H54 (cell line): ENCODE measurements around the gene AUTS2.
"Not testable (repeated sequence)": the region's sequence is repeated elsewhere in the genome, so short reads cannot be mapped to it uniquely, and the experiment has no call there.

Experiments used
- DNase-seq: peaks from one replicate; pipeline ENCODE4 v3.0.0; 2011; ENCODE audit warnings: low spot score, mixed read lengths; ENCODE audit not compliant: insufficient read length
- FAIRE-seq: peaks from 3 replicates; lab custom pipeline; 2011; peaks lifted over from hg19 to GRCh38; lab: Jason Lieb, UNC
- POLR2A ChIP-seq: IDR thresholded peaks from 2 replicates; pipeline ENCODE4 v1.6.1; 2011; ENCODE audit warnings: low read depth, mild to moderate bottlenecking, low read length

Gene AUTS2

GRCh38 chr7:70720191-70720873 is 1122.1 kb downstream of the AUTS2 start:
- DNase-seq = no peak
- no peak for FAIRE-seq
- no peak for TF ChIP-seq POLR2A

DNA sequence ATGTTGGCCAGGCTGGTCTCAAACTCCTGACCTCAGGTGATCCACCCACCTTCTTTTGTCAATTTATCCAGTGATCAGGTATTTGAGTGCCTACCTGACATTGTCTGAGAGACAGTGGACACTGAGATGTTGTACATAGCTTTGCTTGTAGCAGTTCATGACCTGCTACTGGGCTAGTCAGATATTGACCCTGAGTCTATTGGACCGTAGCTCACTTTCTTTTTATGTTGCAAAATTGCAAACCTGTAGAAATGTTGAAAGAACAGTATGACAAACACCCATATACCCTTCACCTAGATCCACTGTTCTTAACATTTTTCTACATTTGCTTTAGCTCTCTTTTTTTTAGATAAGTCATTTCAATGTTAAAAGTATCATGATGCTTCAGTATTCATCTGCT is 1123.2 kb downstream of the AUTS2 start:
- FAIRE-seq (no peak), DNase-seq (no peak)
- no peak for TF ChIP-seq POLR2A

- no peak for FAIRE-seq
- no peak for DNase-seq
- TF ChIP-seq POLR2A = no peak
Measured at GRCh38 chr7:70723339-70723738, 1125.1 kb downstream of the AUTS2 start.

DNA sequence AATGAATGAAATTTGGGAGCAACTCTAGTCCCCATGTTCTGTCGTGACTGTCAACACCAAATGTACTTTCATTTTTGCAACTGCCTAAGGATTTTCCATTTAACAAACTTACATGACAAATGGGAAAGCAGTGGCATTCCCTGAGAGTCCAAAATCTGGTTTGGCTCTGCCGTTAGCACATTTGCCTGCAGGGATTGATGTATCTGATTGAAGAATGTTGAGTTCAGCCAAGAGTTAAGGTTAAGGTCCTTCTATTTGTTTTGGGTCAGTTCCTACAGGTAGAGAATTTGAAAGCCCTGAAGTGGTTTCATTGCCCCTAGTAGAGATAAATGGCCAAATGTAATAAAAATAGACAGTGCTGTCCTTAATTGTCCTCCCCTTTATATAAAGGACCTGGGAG is 1127.2 kb downstream of the AUTS2 start:
- TF ChIP-seq POLR2A = no peak
- FAIRE-seq = no peak
- DNase-seq = no peak

GRCh38 chr7:70726294-70726693 is 1128.0 kb downstream of the AUTS2 start:
- no peak for TF ChIP-seq POLR2A
- no peak for FAIRE-seq

DNA sequence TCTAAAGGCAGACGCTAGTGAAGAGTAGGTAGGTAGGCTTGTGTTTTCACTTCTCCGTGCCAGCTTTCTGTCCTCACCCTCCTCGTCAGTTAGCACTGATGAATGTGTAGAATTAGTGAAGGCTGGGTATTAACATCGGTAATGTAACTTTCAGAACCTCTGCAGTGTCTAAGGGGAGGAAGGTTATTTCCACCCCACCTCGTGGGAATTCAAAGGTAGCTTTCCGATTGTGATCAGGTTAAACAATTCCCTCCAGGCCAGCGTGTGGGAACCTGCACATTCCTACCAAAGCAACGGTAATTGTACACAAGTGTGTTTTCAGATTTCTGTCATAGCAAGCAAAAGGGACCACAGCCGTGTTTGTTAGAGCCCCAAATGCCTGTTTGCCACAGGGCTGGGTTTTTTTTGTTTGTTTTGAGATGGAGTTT is 1128.7 kb downstream of the AUTS2 start:
- DNase-seq (no peak), FAIRE-seq (no peak)
- TF ChIP-seq POLR2A = no peak

More at GRCh38 chr7:70726294-70726693, 1128.0 kb downstream of the AUTS2 start:
- DNase-seq = no peak

DNA sequence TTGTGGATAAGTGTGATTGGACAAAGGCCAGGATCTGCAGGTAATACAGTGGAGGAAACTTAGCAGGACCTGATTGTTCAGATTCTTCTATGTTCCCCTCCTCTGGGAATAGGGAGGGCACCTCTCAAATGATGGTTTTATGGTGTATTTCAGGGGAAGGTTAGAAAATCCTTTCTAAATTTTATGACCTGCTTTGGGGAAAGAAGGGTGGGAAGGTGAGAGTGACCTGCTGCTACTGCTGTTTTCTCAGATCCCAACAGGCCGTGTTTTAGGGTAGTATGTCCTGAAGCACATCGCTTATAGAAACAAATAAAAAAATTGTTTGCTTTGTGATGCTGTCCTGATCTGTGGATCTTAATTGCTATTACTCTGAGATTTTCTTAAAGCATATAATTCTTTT is 1129.6 kb downstream of the AUTS2 start:
- DNase-seq (no peak), FAIRE-seq (no peak)
- no peak for TF ChIP-seq POLR2A

GRCh38 chr7:70728872-70729552 is 1130.7 kb downstream of the AUTS2 start:
- FAIRE-seq = no peak
- TF ChIP-seq POLR2A = no peak
- DNase-seq = no peak

- not testable (repeated sequence) for FAIRE-seq, DNase-seq
Measured at GRCh38 chr7:70729553-70730157, 1131.4 kb downstream of the AUTS2 start.

DNA sequence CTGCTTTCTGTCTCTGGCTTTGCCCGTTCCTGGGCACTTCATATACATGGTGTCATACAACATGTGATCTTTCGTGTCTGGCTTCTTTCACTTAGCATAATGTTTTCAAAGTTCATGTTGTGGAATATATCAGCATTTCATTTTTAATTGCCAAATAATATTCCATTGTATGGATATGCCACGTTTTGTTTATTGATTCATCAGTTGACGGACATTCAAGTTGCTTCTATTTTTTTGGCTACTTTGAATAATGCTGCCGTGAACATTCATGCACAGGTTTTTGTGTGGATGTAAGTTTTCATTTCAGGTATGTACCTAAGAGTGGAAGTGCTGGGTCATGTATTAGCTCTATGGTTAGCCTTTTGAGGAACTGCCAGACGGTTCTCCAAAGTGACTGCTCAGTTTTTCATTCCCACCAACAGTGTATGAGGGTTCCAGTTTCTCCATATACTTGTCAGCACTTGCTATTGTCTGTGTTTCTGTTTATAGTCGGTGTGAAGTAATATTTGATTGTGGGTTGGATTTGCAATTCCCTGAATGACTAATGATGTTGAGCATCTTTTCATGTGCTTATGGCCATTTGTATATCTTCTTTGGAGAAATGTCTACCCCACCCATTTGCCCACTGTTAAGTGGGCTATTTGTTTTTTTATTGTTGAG is 1132.3 kb downstream of the AUTS2 start:
- FAIRE-seq = no peak
- no peak for DNase-seq
- no peak for TF ChIP-seq POLR2A

DNA sequence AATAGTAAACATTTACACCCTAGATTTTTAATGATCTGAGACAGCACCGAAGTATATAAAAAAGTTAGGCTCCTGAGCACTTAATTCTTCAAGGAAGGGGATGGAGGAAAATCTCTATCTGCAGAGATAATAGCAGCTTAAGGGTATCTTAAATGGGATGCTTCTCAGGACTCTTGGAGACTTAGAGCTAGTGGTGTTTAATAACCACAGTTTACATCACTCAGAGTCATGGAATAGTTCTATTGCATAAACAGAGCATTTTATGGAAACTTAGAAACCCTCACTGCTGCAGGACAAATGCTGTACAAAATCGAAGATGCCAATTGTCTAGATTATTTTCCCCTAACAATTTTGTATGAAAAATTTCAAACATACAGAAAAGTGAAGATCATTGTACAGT is 1134.8 kb downstream of the AUTS2 start:
- FAIRE-seq (no peak), DNase-seq (no peak)
- TF ChIP-seq POLR2A = no peak

- FAIRE-seq (no peak), DNase-seq (no peak)
- no peak for TF ChIP-seq POLR2A
Measured at GRCh38 chr7:70734411-70734810, 1136.1 kb downstream of the AUTS2 start.

GRCh38 chr7:70735313-70735712 is 1137.0 kb downstream of the AUTS2 start:
- FAIRE-seq (no peak), DNase-seq (no peak)
- no peak for TF ChIP-seq POLR2A

DNA sequence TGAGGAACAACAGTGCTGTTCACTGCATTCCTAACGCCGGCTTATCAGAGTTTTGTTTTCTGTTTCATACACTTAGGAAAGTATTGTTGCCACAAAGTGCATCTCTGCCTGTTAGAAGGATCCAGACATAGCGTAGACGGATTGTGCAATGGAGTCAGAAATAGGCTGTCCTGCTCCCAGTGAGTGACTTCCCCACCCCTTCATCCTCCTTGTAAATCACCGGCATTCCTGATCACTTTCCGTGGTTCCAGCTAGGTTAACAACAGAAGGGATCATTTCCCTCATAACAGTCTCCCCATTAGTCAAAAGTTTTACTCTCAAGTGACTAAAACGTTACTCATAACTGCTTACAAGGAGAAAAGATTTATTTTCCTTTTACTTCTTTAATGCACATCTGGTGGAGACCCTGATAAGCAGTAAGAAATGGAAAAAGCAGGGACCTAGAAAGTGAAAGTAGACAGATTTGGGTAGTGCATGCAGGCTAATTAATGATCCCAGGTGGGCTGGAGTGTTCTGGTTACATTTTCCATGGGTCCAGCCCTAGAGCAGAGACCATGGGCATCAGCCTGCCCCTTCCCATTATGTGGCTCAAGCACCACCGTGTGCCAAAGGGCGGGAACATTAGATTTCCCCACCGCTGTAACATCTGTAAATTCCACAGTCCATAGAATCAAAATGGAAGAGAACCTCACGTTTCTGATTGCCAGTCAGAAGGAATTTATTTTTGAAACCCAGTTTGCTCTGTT is 1138.6 kb downstream of the AUTS2 start:
- TF ChIP-seq POLR2A = no peak
- DNase-seq (peak; percentile 17), FAIRE-seq (peak; percentile 45)
